Measurements from ENCODE around the gene FUNDC2. TPM values are rescaled to one million over a fixed set of nuclear protein-coding genes. Genes with fewer than 3 reads are reported as not detected.

Gene FUNDC2
- total RNA-seq, 1 donor from 2014 or later = 43.7 TPM

- DNase-seq (ENCODE audit: low read depth) = no peak
- TF ChIP-seq CTCF (IDR thresholded peaks at IDR 0.05; ENCODE audit: insufficient read depth, low read length, poor library complexity, severe bottlenecking) = no peak
- no peaks in the 10 kb centered on the region for H3K27me3 ChIP-seq (ENCODE audit: control insufficient read depth, insufficient read depth, low read length)
- H3K36me3 ChIP-seq (ENCODE audit: control insufficient read depth, insufficient read depth, low read length) = no peaks in the 10 kb centered on the region
- H3K4me3 ChIP-seq (ENCODE audit: low read depth, low read length) = no peak overlapping the region
Measured at GRCh38 chrX:155055494-155055893, 28.9 kb downstream of the FUNDC2 start.

GRCh38 chrX:155056471-155056870 is 29.8 kb downstream of the FUNDC2 start:
- Histone ChIP-seq H3K36me3 (ENCODE audit: control insufficient read depth, insufficient read depth, low read length) (peaks cover 1% of the 10 kb centered on the region), H3K27me3 (ENCODE audit: control insufficient read depth, insufficient read depth, low read length) (no peaks in the 10 kb centered on the region), H3K4me3 (ENCODE audit: low read depth, low read length) (no peak overlapping the region)
- DNase-seq (ENCODE audit: low read depth) = no peak
- TF ChIP-seq CTCF (IDR thresholded peaks at IDR 0.05; ENCODE audit: insufficient read depth, low read length, poor library complexity, severe bottlenecking) = no peak

- DNase-seq (ENCODE audit: low read depth) = no peak
- Histone ChIP-seq H3K27me3 (ENCODE audit: control insufficient read depth, insufficient read depth, low read length) (no peaks in the 10 kb centered on the region), H3K36me3 (ENCODE audit: control insufficient read depth, insufficient read depth, low read length) (peaks cover 1% of the 10 kb centered on the region), H3K4me3 (ENCODE audit: low read depth, low read length) (no peak overlapping the region)
- peak; percentile 59 for TF ChIP-seq CTCF (IDR thresholded peaks at IDR 0.05; ENCODE audit: insufficient read depth, low read length, poor library complexity, severe bottlenecking)
Measured at GRCh38 chrX:155056877-155057792, 30.5 kb downstream of the FUNDC2 start.

- H3K4me3 ChIP-seq (ENCODE audit: low read depth, low read length) = no peak overlapping the region
- H3K36me3 ChIP-seq (ENCODE audit: control insufficient read depth, insufficient read depth, low read length) = peaks cover 1% of the 10 kb centered on the region
- no peak for TF ChIP-seq CTCF (IDR thresholded peaks at IDR 0.05; ENCODE audit: insufficient read depth, low read length, poor library complexity, severe bottlenecking)
- no peaks in the 10 kb centered on the region for H3K27me3 ChIP-seq (ENCODE audit: control insufficient read depth, insufficient read depth, low read length)
- DNase-seq (ENCODE audit: low read depth) = no peak
Measured at GRCh38 chrX:155061760-155062159, 35.1 kb downstream of the FUNDC2 start.

- H3K27me3 ChIP-seq (ENCODE audit: control insufficient read depth, insufficient read depth, low read length) = no peaks in the 10 kb centered on the region
- no peak for TF ChIP-seq CTCF (IDR thresholded peaks at IDR 0.05; ENCODE audit: insufficient read depth, low read length, poor library complexity, severe bottlenecking)
- H3K36me3 ChIP-seq (ENCODE audit: control insufficient read depth, insufficient read depth, low read length) = peaks cover 1% of the 10 kb centered on the region
- DNase-seq (ENCODE audit: low read depth) = no peak
- no peak overlapping the region for H3K4me3 ChIP-seq (ENCODE audit: low read depth, low read length)
Measured at GRCh38 chrX:155065035-155065734, 38.5 kb downstream of the FUNDC2 start.
